ENCODE measurements around the gene KLHL20. TPM values are rescaled to one million over a fixed set of nuclear protein-coding genes. Genes with fewer than 3 reads are reported as not detected.

Gene KLHL20
- total and polyA plus RNA-seq, 2 donors from 2014 or later, result 6.2 to 23.5 TPM

DNA sequence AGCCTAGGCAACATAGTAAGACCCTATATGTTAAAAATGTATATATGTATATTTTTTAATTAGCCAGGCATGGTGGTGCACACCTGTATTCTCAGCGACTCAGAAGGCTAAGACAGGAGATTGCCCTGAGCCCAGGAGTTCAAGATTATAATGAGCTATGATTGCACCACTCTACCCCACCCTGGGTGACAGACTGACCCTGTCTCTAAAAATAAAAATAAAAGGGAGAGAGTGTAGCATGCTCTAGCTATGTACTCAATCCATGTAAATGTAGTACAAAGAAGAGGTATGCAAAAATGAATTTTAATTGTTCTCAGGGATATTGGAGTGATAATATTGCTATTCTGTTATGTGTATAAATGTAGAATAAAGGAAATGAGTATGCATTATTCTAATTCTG is 56.8 kb downstream of the KLHL20 start:
- FAIRE-seq (no peak), DNase-seq (no peak)
- Histone ChIP-seq H3K9ac (ENCODE audit: low read length in 3 of 3) (no peak overlapping the region), H3K36me3 (ENCODE audit: control insufficient read depth in 2 of 3, insufficient read depth in 3 of 3, low read length in 3 of 3) (peaks cover 7 to 19% (median 18%) of the 10 kb centered on the region in 3 donors), H3K9me3 (ENCODE audit: control insufficient read depth in 2 of 3, insufficient read depth in 1 of 3, low read length in 3 of 3) (no peaks in the 10 kb centered on the region), H3K27me3 (ENCODE audit: control insufficient read depth, insufficient read depth, low read length) (no peaks in the 10 kb centered on the region), H3K4me3 (ENCODE audit: low read length in 3 of 3) (no peak overlapping the region), H3K27ac (ENCODE audit: low read depth in 2 of 2, low read length in 2 of 2) (no peak overlapping the region), H3K4me1 (ENCODE audit: control insufficient read depth in 2 of 3, insufficient read depth in 2 of 3, low read depth in 1 of 3, low read length in 3 of 3) (no peaks in the 10 kb centered on the region)
- TF ChIP-seq CTCF (IDR thresholded peaks at IDR 0.05; ENCODE audit: borderline replicate concordance, extremely low read depth, insufficient read depth), result no peak
- intact Hi-C loops (cut with DNase I), result no loop called here

GRCh38 chr1:173775578-173776226 is 60.9 kb downstream of the KLHL20 start:
- no peaks in the 10 kb centered on the region for H3K4me1 ChIP-seq (ENCODE audit: control insufficient read depth in 2 of 3, insufficient read depth in 2 of 3, low read depth in 1 of 3, low read length in 3 of 3)
- peaks cover 12 to 34% (median 26%) of the 10 kb centered on the region in 3 donors for H3K36me3 ChIP-seq (ENCODE audit: control insufficient read depth in 2 of 3, insufficient read depth in 3 of 3, low read length in 3 of 3)
- H3K9ac ChIP-seq (ENCODE audit: low read length in 3 of 3), result no peak overlapping the region
- H3K27ac ChIP-seq (ENCODE audit: low read depth in 2 of 2, low read length in 2 of 2), result no peak overlapping the region
- FAIRE-seq, result no peak
- no peak overlapping the region for H3K4me3 ChIP-seq (ENCODE audit: low read length in 3 of 3)
- no peaks in the 10 kb centered on the region for H3K27me3 ChIP-seq (ENCODE audit: control insufficient read depth, insufficient read depth, low read length)
- H3K9me3 ChIP-seq (ENCODE audit: control insufficient read depth in 2 of 3, insufficient read depth in 1 of 3, low read length in 3 of 3), result no peaks in the 10 kb centered on the region
- DNase-seq, result no peak
- TF ChIP-seq CTCF (IDR thresholded peaks at IDR 0.05; ENCODE audit: borderline replicate concordance, extremely low read depth, insufficient read depth), result no peak
- intact Hi-C loops (cut with DNase I), result no loop called here

DNA sequence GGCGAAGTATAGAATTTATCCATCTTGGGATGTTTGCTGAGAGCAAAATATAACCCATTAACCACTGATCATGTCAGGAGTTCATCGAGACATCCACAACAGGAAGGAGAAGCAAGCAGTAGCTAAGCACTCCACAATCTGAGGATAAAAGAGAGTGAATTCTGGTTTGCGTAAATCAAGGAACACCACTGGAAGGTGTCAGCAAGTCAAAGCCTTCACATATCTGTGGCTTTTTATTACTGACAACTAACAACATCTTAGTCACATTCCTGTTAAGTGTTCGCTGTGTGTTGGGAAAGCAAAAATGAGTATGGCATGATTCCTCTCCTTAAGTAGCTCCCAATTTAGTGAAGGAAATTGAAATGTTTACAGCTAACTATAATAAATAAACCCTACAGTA is 65.2 kb downstream of the KLHL20 start:
- Histone ChIP-seq H3K9ac (ENCODE audit: low read length in 3 of 3) (no peak overlapping the region), H3K4me3 (ENCODE audit: low read length in 3 of 3) (no peak overlapping the region), H3K27ac (ENCODE audit: low read depth in 2 of 2, low read length in 2 of 2) (no peak overlapping the region), H3K4me1 (ENCODE audit: control insufficient read depth in 2 of 3, insufficient read depth in 2 of 3, low read depth in 1 of 3, low read length in 3 of 3) (no peaks in the 10 kb centered on the region), H3K9me3 (ENCODE audit: control insufficient read depth in 2 of 3, insufficient read depth in 1 of 3, low read length in 3 of 3) (no peaks in the 10 kb centered on the region), H3K27me3 (ENCODE audit: control insufficient read depth, insufficient read depth, low read length) (no peaks in the 10 kb centered on the region), H3K36me3 (ENCODE audit: control insufficient read depth in 2 of 3, insufficient read depth in 3 of 3, low read length in 3 of 3) (peaks cover 12 to 53% (median 30%) of the 10 kb centered on the region in 3 donors)
- no peak for FAIRE-seq
- intact Hi-C loops (cut with DNase I), result no loop called here
- no peak for TF ChIP-seq CTCF (IDR thresholded peaks at IDR 0.05; ENCODE audit: borderline replicate concordance, extremely low read depth, insufficient read depth)
- no peak for DNase-seq

- peaks cover 2 to 37% (median 11%) of the 10 kb centered on the region in 3 donors for H3K36me3 ChIP-seq (ENCODE audit: control insufficient read depth in 2 of 3, insufficient read depth in 3 of 3, low read length in 3 of 3)
- H3K9me3 ChIP-seq (ENCODE audit: control insufficient read depth in 2 of 3, insufficient read depth in 1 of 3, low read length in 3 of 3), result no peaks in the 10 kb centered on the region
- no peak overlapping the region for H3K27ac ChIP-seq (ENCODE audit: low read depth in 2 of 2, low read length in 2 of 2)
- no peaks in the 10 kb centered on the region for H3K27me3 ChIP-seq (ENCODE audit: control insufficient read depth, insufficient read depth, low read length)
- H3K4me1 ChIP-seq (ENCODE audit: control insufficient read depth in 2 of 3, insufficient read depth in 2 of 3, low read depth in 1 of 3, low read length in 3 of 3), result no peaks in the 10 kb centered on the region
- no peak for TF ChIP-seq CTCF (IDR thresholded peaks at IDR 0.05; ENCODE audit: borderline replicate concordance, extremely low read depth, insufficient read depth)
- H3K4me3 ChIP-seq (ENCODE audit: low read length in 3 of 3), result no peak overlapping the region
- intact Hi-C loops (cut with DNase I), result no loop called here
- FAIRE-seq (no peak), DNase-seq (no peak)
- no peak overlapping the region for H3K9ac ChIP-seq (ENCODE audit: low read length in 3 of 3)
These were observed 70.2 kb downstream of the KLHL20 start for GRCh38 chr1:173784997-173785396.

Measured in kidney (tissue), 14 donors.